K562 treated with DMSO at 1 percent for 12 hours (cell line): Measurements from ENCODE around the gene SLIRP. TPM values are rescaled to one million over a fixed set of nuclear protein-coding genes. Genes with fewer than 3 reads are reported as not detected.

ENCODE experiments used
- total RNA-seq: library from RNA; unstranded; fragments of 300-600 nt; gene quantifications from 2 replicates; pipeline ENCODE4 v1.2.3, GENCODE V29; 2022; ENCODE audit not compliant: insufficient read depth

The SLIRP gene
- 153 and 163 TPM in 2 replicates for total RNA-seq

GRCh38 chr14:77707724-77708408 is at the start of gene SLIRP, which contains the start of gene ALKBH1:
Gene SLIRP, plus strand, starts transcription at chr14:77708103. Its CDS starts 9 bp downstream, at chr14:77708112.
Gene ALKBH1, minus strand, starts transcription at chr14:77708023. Its CDS starts 19 bp downstream, at chr14:77708004.

GRCh38 chr14:77760381-77761204 is 52.7 kb downstream of the SLIRP start, which contains the start of gene SNW1:
Gene SNW1, minus strand, starts transcription at chr14:77761156. Its CDS starts 29 bp downstream, at chr14:77761127.

Other genes with a start within 250 kb of the SLIRP start
- gene ISM2, start 209.3 kb upstream of the SLIRP start, total RNA-seq = not detected in 2 replicates
- 5.9 and 15.5 TPM in 2 replicates for gene SPTLC2, start 91.5 kb upstream of the SLIRP start, total RNA-seq
- gene ALKBH1, start 80 bp upstream of the SLIRP start, total RNA-seq = 4.4 and 10.2 TPM in 2 replicates
- gene SNW1, start 53.1 kb downstream of the SLIRP start, total RNA-seq = 46.2 and 81.3 TPM in 2 replicates
- gene ADCK1, start 92.0 kb downstream of the SLIRP start, total RNA-seq = 4.3 and 7.1 TPM in 2 replicates